GM12801 (cell line): ENCODE results near the gene RHOV.

Experiments used
- TF ChIP-seq, protein P1 (sequence below): IDR thresholded peaks from one replicate; pipeline ENCODE4 v1.5.1; 2011; ENCODE audit warnings: control low read depth; ENCODE audit not compliant: insufficient read length; ENCODE audit errors: extremely low read depth

Gene RHOV

DNA sequence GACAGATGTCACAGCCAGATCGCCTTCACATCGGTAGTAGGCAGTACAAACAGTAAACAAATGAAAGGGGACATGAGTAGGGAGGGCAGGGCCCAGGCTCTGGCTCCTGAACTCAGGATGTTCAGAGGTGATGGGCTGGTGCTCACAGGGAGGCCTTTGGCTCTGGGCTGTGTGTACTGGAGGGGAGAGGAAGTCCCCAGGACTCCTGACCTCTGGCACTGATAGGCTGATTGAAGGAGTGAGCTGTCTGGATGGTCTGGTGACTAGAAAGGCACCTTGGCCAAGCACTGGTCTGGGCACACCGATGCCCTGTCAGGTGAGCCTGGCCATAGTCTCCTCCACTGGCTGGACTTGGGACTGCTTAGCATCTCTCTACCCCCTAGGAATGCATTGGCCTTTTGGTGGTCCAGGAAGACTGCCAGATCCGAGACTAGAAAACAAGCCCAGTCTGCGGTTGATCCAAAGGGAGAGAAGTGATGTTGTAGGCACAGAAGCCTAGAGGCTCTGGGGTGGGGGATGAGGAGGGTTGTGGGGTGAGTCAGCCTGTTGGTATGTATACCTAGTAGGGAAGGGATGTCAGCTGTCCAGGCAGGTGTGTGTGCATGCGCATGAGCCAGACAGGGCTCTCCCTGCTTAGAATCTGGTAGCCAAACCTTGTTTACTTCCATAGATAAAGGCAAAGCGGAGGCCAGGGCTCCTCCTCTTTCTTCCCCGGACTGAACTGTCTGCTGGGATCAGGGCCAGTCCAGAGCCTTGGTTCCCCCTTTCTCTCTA lies 28.3 kb downstream of the RHOV start:
- TF ChIP-seq, protein P1, sequence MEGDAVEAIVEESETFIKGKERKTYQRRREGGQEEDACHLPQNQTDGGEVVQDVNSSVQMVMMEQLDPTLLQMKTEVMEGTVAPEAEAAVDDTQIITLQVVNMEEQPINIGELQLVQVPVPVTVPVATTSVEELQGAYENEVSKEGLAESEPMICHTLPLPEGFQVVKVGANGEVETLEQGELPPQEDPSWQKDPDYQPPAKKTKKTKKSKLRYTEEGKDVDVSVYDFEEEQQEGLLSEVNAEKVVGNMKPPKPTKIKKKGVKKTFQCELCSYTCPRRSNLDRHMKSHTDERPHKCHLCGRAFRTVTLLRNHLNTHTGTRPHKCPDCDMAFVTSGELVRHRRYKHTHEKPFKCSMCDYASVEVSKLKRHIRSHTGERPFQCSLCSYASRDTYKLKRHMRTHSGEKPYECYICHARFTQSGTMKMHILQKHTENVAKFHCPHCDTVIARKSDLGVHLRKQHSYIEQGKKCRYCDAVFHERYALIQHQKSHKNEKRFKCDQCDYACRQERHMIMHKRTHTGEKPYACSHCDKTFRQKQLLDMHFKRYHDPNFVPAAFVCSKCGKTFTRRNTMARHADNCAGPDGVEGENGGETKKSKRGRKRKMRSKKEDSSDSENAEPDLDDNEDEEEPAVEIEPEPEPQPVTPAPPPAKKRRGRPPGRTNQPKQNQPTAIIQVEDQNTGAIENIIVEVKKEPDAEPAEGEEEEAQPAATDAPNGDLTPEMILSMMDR = no peak

DNA sequence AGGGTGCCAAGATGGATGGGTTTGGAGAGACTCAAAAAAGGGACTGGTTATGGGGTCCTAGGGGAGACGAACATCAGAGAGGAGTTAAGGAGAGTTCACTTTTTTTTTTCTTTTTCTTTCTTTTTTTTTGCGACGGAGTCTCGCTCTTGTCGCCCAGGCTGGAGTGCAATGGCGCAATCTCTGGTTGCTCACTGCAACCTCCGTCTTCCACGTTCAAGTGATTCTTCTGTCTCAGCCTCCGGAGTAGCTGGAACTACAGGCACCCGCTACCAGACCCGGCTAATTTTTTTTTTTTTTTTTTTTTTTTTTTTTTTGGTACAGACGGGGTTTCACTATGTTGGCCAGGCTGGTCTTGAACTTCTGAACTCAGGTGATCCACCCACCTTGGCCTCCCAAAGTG lies 29.0 kb downstream of the RHOV start:
- TF ChIP-seq, protein P1 = no peak

DNA sequence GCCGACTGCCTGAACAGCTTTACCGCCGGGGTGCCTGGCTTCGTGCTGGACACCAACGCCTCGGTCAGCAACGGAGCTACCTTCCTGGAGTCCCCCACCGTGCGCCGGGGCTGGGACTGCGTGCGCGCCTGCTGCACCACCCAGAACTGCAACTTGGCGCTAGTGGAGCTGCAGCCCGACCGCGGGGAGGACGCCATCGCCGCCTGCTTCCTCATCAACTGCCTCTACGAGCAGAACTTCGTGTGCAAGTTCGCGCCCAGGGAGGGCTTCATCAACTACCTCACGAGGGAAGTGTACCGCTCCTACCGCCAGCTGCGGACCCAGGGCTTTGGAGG lies 29.4 kb downstream of the RHOV start:
- TF ChIP-seq, protein P1 = no peak

DNA sequence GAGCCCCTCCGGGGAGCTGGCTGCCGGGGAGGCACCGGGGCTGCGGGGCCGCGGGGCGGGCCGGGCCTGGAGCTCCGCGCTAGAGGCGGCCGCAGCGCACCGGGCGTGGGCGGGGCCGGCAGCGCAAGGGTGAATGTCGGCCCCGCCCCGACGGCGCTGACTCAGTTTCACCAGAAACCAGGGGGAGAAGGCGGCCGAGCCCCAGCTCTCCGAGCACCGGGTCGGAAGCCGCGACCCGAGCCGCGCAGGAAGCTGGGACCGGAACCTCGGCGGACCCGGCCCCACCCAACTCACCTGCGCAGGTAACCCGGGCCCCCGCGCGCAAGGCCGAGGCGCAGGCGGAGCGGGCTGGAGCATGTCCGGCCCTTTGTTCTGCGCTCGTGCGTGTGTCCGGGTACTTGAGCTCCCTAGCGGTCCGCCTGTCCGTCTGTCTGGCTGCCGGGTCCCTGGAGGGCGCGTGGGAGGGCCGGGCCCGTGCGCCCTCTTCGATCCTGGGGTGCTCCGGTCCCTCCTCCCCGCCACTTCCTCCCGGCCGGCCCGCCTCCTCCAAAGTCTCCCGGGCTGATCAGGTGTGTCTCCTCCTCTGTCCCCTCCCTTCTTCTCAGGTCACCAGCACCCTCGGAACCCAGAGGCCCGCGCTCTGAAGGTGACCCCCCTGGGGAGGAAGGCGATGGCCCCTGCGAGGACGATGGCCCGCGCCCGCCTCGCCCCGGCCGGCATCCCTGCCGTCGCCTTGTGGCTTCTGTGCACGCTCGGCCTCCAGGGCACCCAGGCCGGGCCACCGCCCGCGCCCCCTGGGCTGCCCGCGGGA lies 29.9 kb downstream of the RHOV start, which contains the start of gene SPINT1:
TSS of gene SPINT1 (plus strand) at position 164 of the 811 bp plus-strand sequence. CDS start at position 671, 507 bp downstream.
- TF ChIP-seq, protein P1 = no peak

DNA sequence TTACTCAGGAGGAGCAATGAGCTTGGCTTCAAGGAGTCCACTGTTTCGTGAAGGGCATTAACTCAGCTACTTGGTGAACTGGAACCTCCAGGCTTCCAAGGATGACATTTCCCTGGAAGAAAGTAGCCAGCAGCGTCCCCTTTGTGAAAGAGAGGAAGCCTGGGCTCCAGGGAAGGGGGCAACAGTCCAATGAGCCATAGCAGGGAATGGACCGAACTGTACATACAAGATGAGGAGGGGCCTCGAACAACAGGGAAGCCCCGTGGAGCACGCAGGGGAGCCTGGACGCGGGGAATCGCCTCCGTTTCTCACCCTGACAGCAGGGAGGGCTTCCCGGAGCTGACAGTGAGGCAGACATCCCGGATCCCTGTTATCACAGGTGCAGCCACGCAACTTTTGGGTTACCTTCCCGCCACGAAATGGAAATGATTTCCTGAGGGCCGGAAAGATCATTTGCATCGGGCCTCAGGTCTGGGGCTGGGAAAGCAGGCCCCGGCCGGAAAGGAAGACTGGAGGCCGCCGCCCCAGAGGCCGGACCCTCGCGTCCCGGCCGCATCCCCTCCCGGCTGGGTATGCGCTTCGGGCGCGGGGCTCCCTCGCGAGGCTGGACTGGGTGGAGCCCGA lies 30.7 kb downstream of the RHOV start:
- TF ChIP-seq, protein P1 = no peak

DNA sequence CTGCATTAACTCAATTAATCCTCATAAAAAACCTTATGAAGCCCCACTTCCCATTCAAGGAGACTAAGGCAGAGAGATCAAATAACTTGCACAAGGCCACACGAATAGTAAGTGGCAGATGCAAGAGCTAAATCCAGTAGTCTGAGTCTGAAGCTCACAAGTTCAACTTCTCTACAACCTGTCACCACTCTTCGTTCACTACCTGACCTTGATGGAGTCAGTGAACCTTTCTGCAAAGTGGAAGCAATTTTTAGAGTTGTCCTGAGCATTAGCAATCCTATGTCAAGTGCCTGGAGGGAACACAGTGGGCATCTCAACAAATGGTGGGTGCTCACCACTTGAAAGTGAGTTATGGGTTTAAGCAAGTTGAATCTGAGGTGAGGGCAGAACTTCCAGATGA lies 32.3 kb downstream of the RHOV start:
- TF ChIP-seq, protein P1 = no peak

DNA sequence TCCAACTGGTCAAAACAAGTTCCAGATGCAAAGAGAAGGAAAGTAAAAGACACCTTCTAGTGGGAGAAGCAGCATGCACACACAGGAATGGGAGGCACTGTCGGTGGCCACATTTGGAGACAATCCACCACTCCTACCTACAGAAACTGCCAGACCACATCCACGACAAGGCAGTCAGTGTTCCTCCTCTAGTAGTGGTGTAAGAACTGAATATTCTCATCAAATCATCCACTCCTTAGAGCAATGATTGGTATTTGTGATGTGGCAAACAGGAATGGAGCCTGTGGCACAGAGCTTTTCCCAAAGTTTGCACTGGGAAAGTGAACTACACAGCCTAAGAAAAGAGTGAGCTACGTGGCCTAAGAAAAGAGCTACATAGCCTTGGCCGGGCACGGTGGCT lies 35.3 kb downstream of the RHOV start:
- TF ChIP-seq, protein P1 = no peak
